GM21423 (cell line): ENCODE results near the gene CDK13.
A peak's percentile ranks its signal among the peaks of the same experiment; 100 is the strongest.
"Not testable (repeated sequence)": the region's sequence is repeated elsewhere in the genome, so short reads cannot be mapped to it uniquely, and the experiment has no call there.

Experiments used
- ATAC-seq: cut with Tn5 transposase; IDR thresholded peaks from one replicate; pipeline ENCODE4 v1.9.1; 2021; ENCODE audit warnings: mild to moderate bottlenecking, moderate library complexity; ENCODE audit not compliant: unreplicated experiment

CDK13 gene

DNA sequence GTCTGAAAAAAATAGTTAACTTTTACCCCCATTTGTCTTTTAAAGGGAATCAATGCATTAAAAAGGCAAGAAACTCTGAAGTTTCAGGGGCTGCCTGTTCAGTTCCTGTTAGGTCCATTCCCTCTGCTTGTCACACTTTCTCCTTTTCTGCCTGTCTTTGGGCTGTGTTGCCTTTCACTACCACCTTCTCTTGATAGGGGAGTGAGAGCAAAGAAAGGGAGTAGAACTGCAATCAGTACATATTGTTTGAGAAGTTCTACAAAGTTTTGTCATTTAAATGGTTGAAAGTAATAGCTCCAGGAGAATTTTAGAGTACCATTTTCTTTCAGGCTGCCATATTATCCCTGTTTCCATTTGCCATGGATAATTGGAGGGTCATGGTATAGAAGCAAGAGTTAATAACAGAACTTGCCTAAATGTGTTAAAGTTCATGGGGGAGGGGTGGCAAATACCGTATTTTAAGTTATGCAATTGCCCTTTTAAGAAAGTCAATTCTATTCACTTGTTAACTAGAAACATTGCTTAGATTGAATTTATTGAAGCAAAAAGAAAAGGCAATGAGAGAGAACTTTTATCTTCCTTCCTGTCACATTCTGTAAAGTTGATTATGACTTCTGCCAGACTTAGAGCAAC is 145.8 kb downstream of the CDK13 start:
- no peak for ATAC-seq

DNA sequence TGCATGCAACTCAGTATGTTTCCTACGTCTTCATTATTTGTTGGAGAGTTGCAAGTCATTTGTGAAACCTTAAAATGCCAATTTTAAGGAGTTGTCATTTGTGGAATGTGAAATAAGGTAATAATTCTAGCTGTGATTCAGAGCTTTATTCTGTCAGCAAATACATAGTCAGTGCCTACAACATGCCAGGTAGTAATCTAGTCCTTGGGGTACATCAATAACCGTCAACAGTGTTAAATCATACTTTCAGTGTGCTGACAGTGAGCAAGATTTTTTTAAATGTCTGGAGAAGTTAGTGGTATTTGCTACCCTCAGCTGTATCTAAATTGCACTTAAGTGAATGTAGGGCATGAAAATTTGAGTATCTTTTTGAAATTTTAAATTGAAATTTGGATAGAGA is 147.7 kb downstream of the CDK13 start:
- no peak for ATAC-seq

- no peak for ATAC-seq
Observed at GRCh38 chr7:40098810-40099209, 148.8 kb downstream of the CDK13 start.

DNA sequence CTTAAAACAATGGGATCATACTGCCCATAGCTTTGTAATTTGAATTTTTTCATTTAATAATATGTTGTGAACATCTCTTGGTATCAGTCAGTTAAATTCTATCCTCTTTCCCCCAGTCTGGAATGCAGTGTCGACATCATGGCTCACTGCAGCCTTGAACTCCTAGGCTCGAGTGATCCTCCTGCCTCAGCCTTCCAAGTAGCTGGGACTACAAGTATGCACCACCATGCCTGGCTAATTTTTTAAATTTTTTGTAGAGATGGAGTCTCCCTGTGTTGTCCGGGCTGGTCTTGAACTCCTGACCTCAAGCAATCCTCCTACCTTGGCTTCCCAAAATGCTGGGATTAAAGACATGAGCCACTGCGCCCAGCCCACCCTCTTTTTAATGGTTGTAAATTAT is 149.8 kb downstream of the CDK13 start:
- no peak for ATAC-seq

GRCh38 chr7:40101201-40101600 is 151.1 kb downstream of the CDK13 start:
- no peak for ATAC-seq

DNA sequence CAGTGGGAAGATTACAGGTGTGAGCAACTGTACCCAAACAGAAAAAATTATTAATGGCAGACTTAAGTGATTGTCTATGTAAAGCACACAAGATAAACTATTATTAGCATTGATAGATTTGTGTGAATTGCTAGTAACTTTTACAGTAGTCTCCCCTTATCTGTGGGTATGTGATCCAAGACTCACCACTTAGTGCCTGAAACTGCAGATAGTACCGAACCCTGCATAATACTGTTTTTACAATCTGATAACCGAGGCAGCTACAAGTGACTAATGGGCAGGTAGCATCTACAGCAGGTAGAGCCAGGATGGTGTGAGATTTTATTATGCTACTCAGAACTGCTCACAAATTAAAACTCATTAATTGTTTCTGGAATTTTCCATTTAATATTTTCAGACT is 152.8 kb downstream of the CDK13 start:
- ATAC-seq: no peak

- ATAC-seq: no peak
Observed at GRCh38 chr7:40105879-40106473, 155.9 kb downstream of the CDK13 start.

DNA sequence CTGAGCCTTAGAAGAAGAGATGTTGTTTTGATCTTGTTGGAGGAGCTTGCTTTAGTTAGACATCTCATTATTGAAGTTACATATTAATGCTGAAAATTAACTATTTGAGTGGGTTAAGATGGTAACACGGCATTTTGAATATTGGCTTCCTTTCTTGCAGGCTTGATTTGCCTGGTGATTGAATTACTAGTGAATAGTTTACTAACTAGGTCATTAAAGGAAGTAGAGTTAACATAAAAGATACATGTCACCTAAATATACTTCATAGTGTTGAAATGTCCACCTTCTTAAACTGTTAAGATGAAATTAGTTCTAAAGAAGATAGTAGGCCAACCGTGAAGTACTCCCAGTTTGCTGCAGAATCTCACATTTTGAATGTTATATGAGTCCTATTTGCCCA is 165.9 kb downstream of the CDK13 start:
- ATAC-seq: no peak

- ATAC-seq: not testable (repeated sequence)
Observed at GRCh38 chr7:40117199-40117598, 167.1 kb downstream of the CDK13 start.

DNA sequence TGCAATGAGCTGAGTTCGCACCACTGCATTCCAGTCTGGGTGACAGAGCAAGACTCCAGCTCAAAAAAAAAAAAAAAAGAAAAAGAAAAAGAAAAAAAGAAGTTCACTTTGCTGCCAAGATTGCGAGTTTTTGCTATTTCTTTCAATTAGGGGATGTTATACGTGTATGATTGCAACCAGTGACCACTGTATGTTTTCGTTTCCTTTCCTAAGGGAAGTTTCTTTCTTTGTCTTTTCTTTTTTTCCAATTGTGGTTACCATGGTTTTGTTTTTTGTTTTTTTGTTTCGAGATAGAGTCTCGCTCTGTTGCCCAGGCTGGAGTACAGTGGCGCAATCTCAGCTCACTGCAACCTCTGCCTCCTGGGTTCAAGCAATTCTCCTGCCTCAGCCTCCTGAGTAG is 168.1 kb downstream of the CDK13 start:
- ATAC-seq: not testable (repeated sequence)

GRCh38 chr7:40120020-40120419 is 170.0 kb downstream of the CDK13 start:
- no peak for ATAC-seq

GRCh38 chr7:40122100-40122939 is 172.3 kb downstream of the CDK13 start:
- not testable (repeated sequence) for ATAC-seq

GRCh38 chr7:40122940-40123254 is 172.8 kb downstream of the CDK13 start:
- no peak for ATAC-seq

DNA sequence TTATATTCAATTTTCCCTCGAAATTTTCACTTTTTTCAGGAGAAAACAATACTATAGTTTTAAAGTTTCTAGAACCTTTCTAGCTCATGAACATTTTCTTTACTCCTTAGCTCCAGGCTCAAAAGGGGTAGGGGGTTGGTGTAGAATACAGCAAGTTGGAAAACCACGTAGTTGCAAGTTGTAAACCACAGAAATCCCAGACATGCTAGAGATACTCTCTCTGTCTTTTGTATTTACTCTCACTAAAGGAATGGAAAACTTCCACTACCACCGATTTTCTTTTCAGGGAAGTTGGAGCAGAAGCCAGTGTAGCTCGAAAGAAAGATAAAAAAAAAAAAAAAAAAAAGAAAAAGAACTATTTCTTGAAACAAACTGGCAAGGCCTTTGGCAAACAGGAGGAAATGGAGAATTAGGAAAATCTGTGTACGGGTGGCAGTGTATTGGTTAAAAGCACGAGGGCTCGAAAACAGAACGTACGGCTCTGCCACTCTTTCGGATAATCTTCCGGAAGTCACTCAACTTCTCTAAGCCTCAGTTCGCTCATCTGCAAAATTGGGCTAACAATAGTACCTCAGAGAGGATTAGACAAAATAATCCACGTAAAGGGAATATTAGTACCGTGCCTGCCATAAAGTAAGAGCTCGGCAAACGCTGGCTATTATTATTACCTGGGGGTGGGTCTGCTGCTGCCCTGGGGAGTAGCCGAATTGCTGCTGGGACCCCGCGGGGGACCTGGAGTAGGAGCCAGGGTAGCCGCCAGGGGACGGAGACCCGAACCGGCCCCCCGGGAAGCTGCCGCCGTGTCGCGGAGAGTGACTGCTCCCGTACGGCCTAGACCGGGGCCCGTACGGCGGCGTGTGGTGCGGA is 183.7 kb downstream of the CDK13 start:
- peak; percentile 4 for ATAC-seq

DNA sequence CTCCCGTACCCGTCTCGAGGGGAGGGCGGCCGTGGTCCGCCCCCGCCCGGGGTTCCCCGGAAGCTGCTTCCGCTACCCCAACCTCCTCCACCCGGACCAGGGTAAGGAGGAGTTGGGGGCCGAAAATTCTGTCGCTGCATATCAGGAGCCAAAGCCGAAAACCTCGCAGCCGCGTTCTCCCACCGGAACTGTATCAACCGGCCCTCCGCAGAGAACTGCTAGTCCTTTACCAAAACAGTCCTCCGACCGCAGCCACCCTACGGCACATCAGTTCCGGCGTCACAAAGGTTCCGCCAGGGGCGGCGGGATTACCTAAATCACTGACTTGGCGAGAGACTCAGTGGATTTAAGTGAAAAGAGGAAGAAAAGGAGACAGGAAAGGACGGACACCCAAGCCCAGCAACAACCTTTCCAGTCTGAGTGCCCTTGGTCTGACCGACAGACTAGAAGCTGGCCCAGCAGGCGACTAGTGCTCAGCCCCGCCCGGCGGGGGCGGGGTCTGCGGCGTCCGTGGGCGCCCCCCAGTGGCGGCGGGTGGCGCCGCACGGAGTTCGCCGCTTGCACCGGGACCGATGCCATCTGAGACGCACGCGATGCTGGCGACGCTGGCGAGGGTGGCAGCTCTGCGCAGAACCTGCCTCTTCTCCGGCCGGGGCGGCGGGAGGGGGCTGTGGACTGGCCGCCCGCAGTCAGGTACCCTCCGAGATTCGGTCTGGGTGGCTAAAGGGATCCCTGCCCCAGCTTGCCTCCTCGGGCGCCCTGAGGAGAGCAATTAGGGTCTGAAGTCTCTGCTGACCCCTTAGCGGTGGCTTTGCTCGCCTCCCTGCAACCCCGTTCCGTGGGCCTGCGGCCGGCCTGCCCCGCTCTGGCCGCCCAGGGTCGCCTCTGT is 184.6 kb downstream of the CDK13 start, which contains the start of the genes MPLKIP and SUGCT:
Gene MPLKIP (minus strand): TSS at position 195 of the 889 bp plus-strand sequence. CDS start 55 bp downstream, at position 140.
Gene SUGCT (plus strand): TSS at position 578 of the 889 bp plus-strand sequence.
- ATAC-seq: peak; percentile 84

DNA sequence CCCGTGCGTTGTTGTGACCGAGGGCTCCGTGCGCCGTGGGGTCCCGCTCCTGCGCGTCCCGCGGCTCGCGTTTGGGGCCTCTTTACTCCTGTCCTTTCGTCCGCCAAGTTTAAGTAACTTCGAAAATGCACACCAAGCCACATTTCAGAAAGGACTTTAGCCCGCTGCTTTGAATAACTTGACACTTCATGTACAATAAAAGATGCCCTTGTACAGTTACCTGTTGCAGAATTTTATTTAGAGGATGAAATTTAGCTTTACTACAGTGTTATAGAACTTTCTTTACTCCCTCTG is 185.2 kb downstream of the CDK13 start:
- no peak for ATAC-seq

GRCh38 chr7:40137563-40137962 is 187.5 kb downstream of the CDK13 start:
- no peak for ATAC-seq

DNA sequence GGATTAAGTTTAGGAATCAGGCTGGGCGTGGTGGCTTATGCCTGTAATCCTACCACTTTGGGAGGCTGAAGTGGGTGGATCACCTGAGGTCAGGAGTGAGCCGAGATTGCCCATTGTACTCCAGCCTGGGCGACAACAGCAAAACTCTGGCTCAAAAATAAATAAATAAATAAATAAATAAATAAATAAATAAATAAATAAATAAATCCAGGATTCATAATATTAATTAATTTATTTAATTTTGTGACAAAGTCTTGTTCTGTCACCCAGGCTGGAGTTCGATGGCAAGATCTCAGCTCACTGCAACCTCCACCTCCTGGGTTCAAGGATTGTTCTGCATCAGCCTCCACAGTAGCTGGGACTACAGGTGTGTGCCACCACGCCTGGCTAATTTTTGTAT is 188.9 kb downstream of the CDK13 start:
- ATAC-seq: no peak

GRCh38 chr7:40139891-40140290 is 189.8 kb downstream of the CDK13 start:
- ATAC-seq: not testable (repeated sequence)

- not testable (repeated sequence) for ATAC-seq
Observed at GRCh38 chr7:40141916-40142315, 191.9 kb downstream of the CDK13 start.
